ENCODE results near the gene MAGEB17.

DNA sequence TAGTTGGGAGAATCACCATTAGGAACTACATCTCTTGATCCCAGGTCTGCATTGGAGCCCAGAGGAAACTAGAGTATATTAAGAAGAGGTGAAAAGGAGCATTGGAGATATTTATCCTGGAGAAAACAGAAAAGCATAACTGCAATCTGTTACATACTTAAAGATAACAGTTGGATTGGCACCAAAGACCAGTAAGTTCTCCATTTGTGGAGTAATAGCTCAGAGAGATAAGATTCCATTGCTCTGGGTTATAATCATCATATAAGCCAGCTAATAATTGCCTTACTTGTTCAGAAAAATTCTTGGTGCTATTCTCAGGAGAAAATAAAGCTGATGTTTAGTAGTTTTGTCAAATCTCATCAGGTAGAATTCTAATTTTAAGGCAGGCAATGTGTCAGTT lies 23.3 kb upstream of the MAGEB17 start:
- TF ChIP-seq CTCF (IDR thresholded peaks at IDR 0.05; ENCODE audit: insufficient read depth, low read length), result no peak
- TF ChIP-seq GABPA (IDR thresholded peaks at IDR 0.05; ENCODE audit: low read depth), result no peak
